Liver (tissue), 3 donors: ENCODE measurements around the gene KIF26B.

Source experiments
- EGR1 ChIP-seq, 2 donors: IDR thresholded peaks; 2 replicates each; pipeline ENCODE4 v1.6.1; 2016 to 2018; ENCODE audit warnings: antibody characterized with exemption in 2 of 2, low read depth in 2 of 2
- FOXA1 ChIP-seq: IDR thresholded peaks from 2 replicates; pipeline ENCODE4 v1.6.1; 2016; ENCODE audit warnings: antibody characterized with exemption
- JUND ChIP-seq, 2 donors: IDR thresholded peaks; 2 replicates each; pipeline ENCODE4 v1.6.1; 2016; ENCODE audit warnings: antibody characterized with exemption in 2 of 2
- RAD21 ChIP-seq, 2 donors: IDR thresholded peaks; 2 replicates each; pipeline ENCODE4 v1.6.1; 2016; ENCODE audit warnings: antibody characterized with exemption in 2 of 2, mild to moderate bottlenecking in 2 of 2
- TAF1 ChIP-seq: conservative IDR thresholded peaks from 2 replicates; pipeline ENCODE4 v1.6.1; 2016; ENCODE audit warnings: antibody characterized with exemption, mild to moderate bottlenecking
- YY1 ChIP-seq: IDR thresholded peaks from 2 replicates; pipeline ENCODE4 v1.6.1; 2016; ENCODE audit warnings: antibody characterized with exemption, mild to moderate bottlenecking
- TF ChIP-seq, protein P1 (sequence below): fragments of 150-350 bp; IDR thresholded peaks from 2 replicates; pipeline ENCODE4 v1.5.1; 2017; ENCODE audit warnings: improper control_type of control experiment, low read depth, low read length; ENCODE audit not compliant: missing input control
- TF ChIP-seq, protein P2 (sequence below): IDR thresholded peaks from 2 replicates; pipeline ENCODE4 v1.6.1; 2016; ENCODE audit warnings: antibody characterized with exemption, mild to moderate bottlenecking
- TF ChIP-seq, protein P3 (sequence below): IDR thresholded peaks from 2 replicates; pipeline ENCODE4 v1.6.1; 2016; ENCODE audit warnings: antibody characterized with exemption
- TF ChIP-seq, protein P4 (sequence below): IDR thresholded peaks from 2 replicates; pipeline ENCODE4 v1.6.1; 2016; ENCODE audit warnings: antibody characterized with exemption
- donor health status: healthy.
- donor health status: healthy.

DNA sequence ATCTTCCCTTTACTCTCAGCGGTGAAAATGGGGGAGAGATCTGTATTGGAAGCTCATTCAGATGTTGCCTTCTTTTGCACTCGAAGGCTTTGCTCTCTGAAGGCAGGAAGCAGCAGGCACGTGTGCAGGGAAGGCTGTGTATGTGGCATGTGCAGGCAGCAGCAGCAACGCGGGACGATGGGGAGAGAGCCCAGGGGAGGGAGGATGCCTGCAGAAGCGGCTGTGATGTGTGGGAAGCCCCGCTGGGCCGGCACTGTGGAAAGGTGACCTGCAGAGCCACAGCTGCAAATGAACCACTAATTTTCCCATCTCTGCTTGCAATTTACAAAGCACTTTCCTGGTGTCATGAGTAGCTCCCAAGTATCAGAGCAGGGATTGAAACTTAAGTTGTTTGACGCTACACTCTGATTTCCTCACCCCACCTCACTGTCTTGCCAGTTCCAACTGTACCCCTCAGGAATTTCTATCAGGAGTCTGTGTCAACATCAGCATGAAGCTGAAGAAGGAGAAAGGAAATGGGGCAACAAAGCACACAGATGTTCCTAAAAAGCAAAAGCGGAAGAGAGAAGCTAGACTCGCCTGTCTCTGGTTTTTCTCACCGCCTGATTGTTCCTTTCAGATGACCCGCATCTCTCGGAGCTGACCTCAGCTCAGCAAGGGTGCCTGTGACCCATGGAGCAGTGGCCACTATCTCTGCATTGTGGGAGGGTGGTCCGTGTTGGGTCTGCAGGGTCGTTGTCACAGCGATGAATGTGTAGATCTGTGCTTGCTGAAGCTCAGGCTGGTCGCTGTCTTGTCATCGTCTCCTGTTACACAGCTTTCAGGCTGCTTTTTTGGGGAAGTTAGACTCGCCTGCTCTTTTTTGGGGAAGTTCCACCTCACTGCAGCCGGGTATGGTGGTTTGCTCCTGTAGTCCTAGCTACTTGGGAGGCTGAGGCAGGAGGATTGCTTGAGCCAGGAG lies 156.1 kb downstream of the KIF26B start:
- TF ChIP-seq, protein P1, sequence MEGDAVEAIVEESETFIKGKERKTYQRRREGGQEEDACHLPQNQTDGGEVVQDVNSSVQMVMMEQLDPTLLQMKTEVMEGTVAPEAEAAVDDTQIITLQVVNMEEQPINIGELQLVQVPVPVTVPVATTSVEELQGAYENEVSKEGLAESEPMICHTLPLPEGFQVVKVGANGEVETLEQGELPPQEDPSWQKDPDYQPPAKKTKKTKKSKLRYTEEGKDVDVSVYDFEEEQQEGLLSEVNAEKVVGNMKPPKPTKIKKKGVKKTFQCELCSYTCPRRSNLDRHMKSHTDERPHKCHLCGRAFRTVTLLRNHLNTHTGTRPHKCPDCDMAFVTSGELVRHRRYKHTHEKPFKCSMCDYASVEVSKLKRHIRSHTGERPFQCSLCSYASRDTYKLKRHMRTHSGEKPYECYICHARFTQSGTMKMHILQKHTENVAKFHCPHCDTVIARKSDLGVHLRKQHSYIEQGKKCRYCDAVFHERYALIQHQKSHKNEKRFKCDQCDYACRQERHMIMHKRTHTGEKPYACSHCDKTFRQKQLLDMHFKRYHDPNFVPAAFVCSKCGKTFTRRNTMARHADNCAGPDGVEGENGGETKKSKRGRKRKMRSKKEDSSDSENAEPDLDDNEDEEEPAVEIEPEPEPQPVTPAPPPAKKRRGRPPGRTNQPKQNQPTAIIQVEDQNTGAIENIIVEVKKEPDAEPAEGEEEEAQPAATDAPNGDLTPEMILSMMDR, result no peak
- TF ChIP-seq EGR1 (IDR thresholded peaks at IDR 0.05; ENCODE audit: low read depth in 2 of 2), result no peak
- TF ChIP-seq, protein P2, sequence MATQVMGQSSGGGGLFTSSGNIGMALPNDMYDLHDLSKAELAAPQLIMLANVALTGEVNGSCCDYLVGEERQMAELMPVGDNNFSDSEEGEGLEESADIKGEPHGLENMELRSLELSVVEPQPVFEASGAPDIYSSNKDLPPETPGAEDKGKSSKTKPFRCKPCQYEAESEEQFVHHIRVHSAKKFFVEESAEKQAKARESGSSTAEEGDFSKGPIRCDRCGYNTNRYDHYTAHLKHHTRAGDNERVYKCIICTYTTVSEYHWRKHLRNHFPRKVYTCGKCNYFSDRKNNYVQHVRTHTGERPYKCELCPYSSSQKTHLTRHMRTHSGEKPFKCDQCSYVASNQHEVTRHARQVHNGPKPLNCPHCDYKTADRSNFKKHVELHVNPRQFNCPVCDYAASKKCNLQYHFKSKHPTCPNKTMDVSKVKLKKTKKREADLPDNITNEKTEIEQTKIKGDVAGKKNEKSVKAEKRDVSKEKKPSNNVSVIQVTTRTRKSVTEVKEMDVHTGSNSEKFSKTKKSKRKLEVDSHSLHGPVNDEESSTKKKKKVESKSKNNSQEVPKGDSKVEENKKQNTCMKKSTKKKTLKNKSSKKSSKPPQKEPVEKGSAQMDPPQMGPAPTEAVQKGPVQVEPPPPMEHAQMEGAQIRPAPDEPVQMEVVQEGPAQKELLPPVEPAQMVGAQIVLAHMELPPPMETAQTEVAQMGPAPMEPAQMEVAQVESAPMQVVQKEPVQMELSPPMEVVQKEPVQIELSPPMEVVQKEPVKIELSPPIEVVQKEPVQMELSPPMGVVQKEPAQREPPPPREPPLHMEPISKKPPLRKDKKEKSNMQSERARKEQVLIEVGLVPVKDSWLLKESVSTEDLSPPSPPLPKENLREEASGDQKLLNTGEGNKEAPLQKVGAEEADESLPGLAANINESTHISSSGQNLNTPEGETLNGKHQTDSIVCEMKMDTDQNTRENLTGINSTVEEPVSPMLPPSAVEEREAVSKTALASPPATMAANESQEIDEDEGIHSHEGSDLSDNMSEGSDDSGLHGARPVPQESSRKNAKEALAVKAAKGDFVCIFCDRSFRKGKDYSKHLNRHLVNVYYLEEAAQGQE, result no peak
- TF ChIP-seq JUND (IDR thresholded peaks at IDR 0.05), result no peak
- no peak for TF ChIP-seq FOXA1
- TF ChIP-seq, protein P3, sequence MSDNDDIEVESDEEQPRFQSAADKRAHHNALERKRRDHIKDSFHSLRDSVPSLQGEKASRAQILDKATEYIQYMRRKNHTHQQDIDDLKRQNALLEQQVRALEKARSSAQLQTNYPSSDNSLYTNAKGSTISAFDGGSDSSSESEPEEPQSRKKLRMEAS, result no peak
- TF ChIP-seq, protein P4, sequence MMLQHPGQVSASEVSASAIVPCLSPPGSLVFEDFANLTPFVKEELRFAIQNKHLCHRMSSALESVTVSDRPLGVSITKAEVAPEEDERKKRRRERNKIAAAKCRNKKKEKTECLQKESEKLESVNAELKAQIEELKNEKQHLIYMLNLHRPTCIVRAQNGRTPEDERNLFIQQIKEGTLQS, result no peak
- TF ChIP-seq TAF1, result no peak
- TF ChIP-seq RAD21 (IDR thresholded peaks at IDR 0.05), result no peak
- no peak for TF ChIP-seq YY1
